GM12878 (cell line): ENCODE measurements around the gene C1orf21. TPM values are rescaled to one million over a fixed set of nuclear protein-coding genes. Genes with fewer than 3 reads are reported as not detected.

ENCODE experiments used
- ATAC-seq: fragments of 200-7000 bp; cut with Tn5 transposase; 3 replicates; pipeline ENCODE4 v1.9.1; 2020; ENCODE audit warnings: mild to moderate bottlenecking, moderate library complexity
- BruUV-seq: library from RNA; stranded (reverse); fragments of 400-500 nt; replicated peaks from 2 replicates; lab custom pipeline; 2021; lab: Mats Ljungman, UMichigan
- CTCF ChIA-PET: fragments of 300-600 bp; sonication (Branson Sonifier 250); formaldehyde crosslinking; extraction: SDS; loops from one replicate; lab custom pipeline; 2021; ENCODE audit warnings: inconsistent platforms; lab: Yijun Ruan, JAX
- POLR2A ChIA-PET: fragments of 350-600 bp; formaldehyde crosslinking; extraction: SDS; loops from one replicate; lab custom pipeline; 2021; ENCODE audit warnings: inconsistent platforms; lab: Charles Lee
- RAD21 ChIA-PET: fragments of 300-600 bp; sonication (Branson Sonifier 250); formaldehyde crosslinking; loops from one replicate; lab custom pipeline; 2023; ENCODE audit warnings: antibody characterized with exemption; ENCODE audit not compliant: unreplicated experiment; lab: Charles Lee
- SMC1A ChIA-PET: fragments of 300-600 bp; sonication (Branson Sonifier 250); formaldehyde crosslinking; loops from one replicate; lab custom pipeline; 2023; ENCODE audit not compliant: unreplicated experiment, uncharacterized antibody; lab: Charles Lee
- DNase-seq: peaks from one replicate; pipeline ENCODE4 v3.0.0-alpha.2; 2011; ENCODE audit warnings: low read depth, low spot score
- FAIRE-seq: peaks from 3 replicates; lab custom pipeline; 2011; peaks lifted over from hg19 to GRCh38; lab: Jason Lieb, UNC
- H2AFZ ChIP-seq: 2 replicates; pipeline ENCODE4 v1.6.0; 2011; ENCODE audit warnings: low read depth, low read length, control low read depth; ENCODE audit not compliant: control insufficient read depth
- H3K27ac ChIP-seq: 2 replicates; pipeline ENCODE4 v1.5.1; 2011; ENCODE audit warnings: control low read depth; ENCODE audit not compliant: control insufficient read depth, insufficient read depth
- H3K27me3 ChIP-seq, 2 experiments: replicated peaks in 1 of 2; 2 replicates each; pipeline versions ENCODE4 v1.6.0 to v1.6.1; 2011; ENCODE audit warnings: low read length in 1 of 2; ENCODE audit not compliant: control insufficient read depth in 2 of 2, insufficient read depth in 2 of 2
- H3K36me3 ChIP-seq, 2 experiments: 2 replicates each; pipeline ENCODE4 v1.5.1; 2011; ENCODE audit warnings: low read length in 1 of 2; ENCODE audit not compliant: control insufficient read depth in 2 of 2, insufficient read depth in 2 of 2
- H3K4me1 ChIP-seq: 2 replicates; pipeline ENCODE4 v1.6.1; 2011; ENCODE audit warnings: mild to moderate bottlenecking, low read length, moderate library complexity, mixed read lengths; ENCODE audit not compliant: control insufficient read depth, insufficient read depth
- H3K4me2 ChIP-seq: 2 replicates; pipeline ENCODE4 v1.6.0; 2011; ENCODE audit warnings: control low read depth; ENCODE audit not compliant: control insufficient read depth, insufficient read depth
- H3K4me3 ChIP-seq: fragments of 200-600 bp; sonication (generic); 2 replicates; pipeline ENCODE4 v1.5.1; 2016
- H3K79me2 ChIP-seq: 2 replicates; pipeline ENCODE4 v1.6.0; 2011; ENCODE audit warnings: low read length; ENCODE audit not compliant: control insufficient read depth, insufficient read depth
- H3K9ac ChIP-seq: 2 replicates; pipeline ENCODE4 v1.8.0; 2011; ENCODE audit warnings: low read length, control low read depth, mixed read lengths; ENCODE audit not compliant: control insufficient read depth, insufficient read depth
- H3K9me3 ChIP-seq: replicated peaks from 3 replicates; pipeline ENCODE4 v1.5.1; 2011; ENCODE audit warnings: mild to moderate bottlenecking, low read length; ENCODE audit not compliant: control insufficient read depth, insufficient read depth
- H4K20me1 ChIP-seq: 2 replicates; pipeline ENCODE4 v1.6.0; 2011; ENCODE audit not compliant: control insufficient read depth, insufficient read depth
- ASH2L ChIP-seq: fragments of 300-600, 200-600 bp; sonication (generic); IDR thresholded peaks from 2 replicates; pipeline ENCODE4 v1.6.1; 2017; ENCODE audit warnings: low read depth, mild to moderate bottlenecking, borderline replicate concordance
- BACH1 ChIP-seq: fragments of 450-650 bp; IDR thresholded peaks from 2 replicates; pipeline ENCODE4 v1.6.1; 2017; ENCODE audit warnings: mild to moderate bottlenecking, borderline replicate concordance
- BHLHE40 ChIP-seq, 2 experiments: fragments of 450-650 bp in 1 of 2; IDR thresholded peaks; 2 replicates each; pipeline ENCODE4 v1.6.1; 2011 to 2017; ENCODE audit warnings: low read depth in 2 of 2, borderline replicate concordance in 1 of 2, improper control_type of control experiment in 1 of 2, low read length in 1 of 2, mild to moderate bottlenecking in 1 of 2
- BMI1 ChIP-seq: fragments of 450-650 bp; IDR thresholded peaks from 2 replicates; pipeline ENCODE4 v1.6.1; 2016; ENCODE audit warnings: mild to moderate bottlenecking, moderate library complexity, borderline replicate concordance
- CHD4 ChIP-seq: fragments of 200-600 bp; sonication (generic); IDR thresholded peaks from 2 replicates; pipeline ENCODE4 v1.6.1; 2016; ENCODE audit warnings: mild to moderate bottlenecking
- CTCF ChIP-seq, 3 experiments: IDR thresholded peaks in 2 of 3; conservative IDR thresholded peaks in 1 of 3; 2 replicates each; pipeline ENCODE4 v1.5.1; 2011; ENCODE audit warnings: low read depth in 3 of 3, low read length in 3 of 3, mild to moderate bottlenecking in 3 of 3, control low read depth in 2 of 3, moderate library complexity in 2 of 3, inconsistent platforms in 1 of 3, mixed read lengths in 1 of 3; ENCODE audit not compliant: control insufficient read depth in 2 of 3, insufficient read depth in 1 of 3; ENCODE audit errors: extremely low read depth in 1 of 3
- EED ChIP-seq: sonication (generic); IDR thresholded peaks from 2 replicates; pipeline ENCODE4 v1.6.1; 2016; ENCODE audit warnings: antibody characterized with exemption, low read depth
- HDAC2 ChIP-seq: fragments of 200-600 bp; sonication (generic); IDR thresholded peaks from 2 replicates; pipeline ENCODE4 v1.6.1; 2017
- HDAC6 ChIP-seq: fragments of 200-600 bp; sonication (generic); IDR thresholded peaks from one replicate; pipeline ENCODE4 v1.8.0; 2017; ENCODE audit warnings: antibody characterized with exemption; ENCODE audit not compliant: unreplicated experiment
- LARP7 ChIP-seq: fragments of 450-650 bp; IDR thresholded peaks from 2 replicates; pipeline ENCODE4 v1.6.1; 2017; ENCODE audit warnings: mild to moderate bottlenecking
- RB1 ChIP-seq: fragments of 450-650 bp; formaldehyde crosslinking; IDR thresholded peaks from 2 replicates; pipeline ENCODE4 v1.6.1; 2017; ENCODE audit warnings: mild to moderate bottlenecking, borderline replicate concordance
- SMARCA5 ChIP-seq: fragments of 450-650 bp; IDR thresholded peaks from 2 replicates; pipeline ENCODE4 v1.6.1; 2017; ENCODE audit warnings: mild to moderate bottlenecking
- SP1 ChIP-seq: IDR thresholded peaks from one replicate; pipeline ENCODE4 v1.6.1; 2011; ENCODE audit warnings: low read depth, low read length
- STAT1 ChIP-seq: fragments of 450-650 bp; conservative IDR thresholded peaks from 2 replicates; pipeline ENCODE4 v1.6.1; 2014; ENCODE audit warnings: antibody characterized with exemption, mild to moderate bottlenecking
- SUZ12 ChIP-seq: fragments of 200-600 bp; sonication (generic); IDR thresholded peaks from one replicate; pipeline ENCODE4 v1.6.1; 2018; ENCODE audit warnings: antibody characterized with exemption, mild to moderate bottlenecking; ENCODE audit not compliant: unreplicated experiment
- TCF3 ChIP-seq: IDR thresholded peaks from 2 replicates; pipeline ENCODE4 v1.6.1; 2012; ENCODE audit warnings: low read depth, mild to moderate bottlenecking, low read length, borderline replicate concordance; ENCODE audit not compliant: insufficient read depth
- ZZZ3 ChIP-seq: IDR thresholded peaks from 2 replicates; pipeline ENCODE4 v1.6.1; 2011; ENCODE audit warnings: low read depth; ENCODE audit not compliant: control insufficient read depth, insufficient read length
- WGBS: methylation state at CpG from one replicate; pipeline ENCODE4 v1.1.6; 2016; ENCODE audit warnings: low lambda C conversion rate; ENCODE audit not compliant: insufficient replicate concordance, insufficient coverage; ENCODE audit errors: missing lambda C conversion rate; 5-methylcytosine and 5-hydroxymethylcytosine counted together
- in situ Hi-C: fragments of 300-500 bp; cut with MboI; formaldehyde crosslinking; loops from 9 replicates; pipeline ENCODE4 v1.14.3; 2018; ENCODE audit warnings: mixed read lengths
- intact Hi-C: fragments of 100-400 bp; cut with micrococcal nuclease; formaldehyde crosslinking; loops from one replicate; pipeline ENCODE4 v1.14.2; 2022; ENCODE audit not compliant: unreplicated experiment
- polyA plus RNA-seq, 11 experiments: library from polyadenylated mRNA; depleted of rRNA in 4 of 11; unstranded in 6 of 11; stranded (reverse) in 5 of 11; fragments of >200 nt; fragmentation: Nextera tagmentation in 4 of 11; fragmentation: Illumina TruSeq in 1 of 11; extraction: Ambion mirVana in 4 of 11; extraction: Trizol in 1 of 11; gene quantifications; 1 replicate in 1 of 11; 2 replicates in 10 of 11; pipeline versions ENCODE4 v1.2.1 to v1.2.3, GENCODE V29; 2011 to 2016; ENCODE audit warnings: inconsistent platforms in 2 of 11, missing spikeins in 2 of 11, low read depth in 1 of 11
- total RNA-seq, 4 experiments: library from RNA; depleted of rRNA in 3 of 4; stranded (reverse); fragments of >200 nt in 3 of 4; fragmentation: Illumina TruSeq in 1 of 4; extraction: Trizol in 1 of 4; gene quantifications; 2 replicates each; pipeline versions ENCODE4 v1.2.1 to v1.2.3, GENCODE V29; 2013 to 2021
- TF ChIP-seq, protein P1 (sequence below): IDR thresholded peaks from 2 replicates; pipeline ENCODE4 v1.6.1; 2012; ENCODE audit warnings: mild to moderate bottlenecking, low read depth, low read length

The C1orf21 gene
- total and polyA plus RNA-seq, 10 of the 15 experiments (the other 5 are each of a cell fraction or from before 2014, with no cell fraction given) = 0.03 to 1.6 (median 0.17) TPM; not detected in 3

DNA sequence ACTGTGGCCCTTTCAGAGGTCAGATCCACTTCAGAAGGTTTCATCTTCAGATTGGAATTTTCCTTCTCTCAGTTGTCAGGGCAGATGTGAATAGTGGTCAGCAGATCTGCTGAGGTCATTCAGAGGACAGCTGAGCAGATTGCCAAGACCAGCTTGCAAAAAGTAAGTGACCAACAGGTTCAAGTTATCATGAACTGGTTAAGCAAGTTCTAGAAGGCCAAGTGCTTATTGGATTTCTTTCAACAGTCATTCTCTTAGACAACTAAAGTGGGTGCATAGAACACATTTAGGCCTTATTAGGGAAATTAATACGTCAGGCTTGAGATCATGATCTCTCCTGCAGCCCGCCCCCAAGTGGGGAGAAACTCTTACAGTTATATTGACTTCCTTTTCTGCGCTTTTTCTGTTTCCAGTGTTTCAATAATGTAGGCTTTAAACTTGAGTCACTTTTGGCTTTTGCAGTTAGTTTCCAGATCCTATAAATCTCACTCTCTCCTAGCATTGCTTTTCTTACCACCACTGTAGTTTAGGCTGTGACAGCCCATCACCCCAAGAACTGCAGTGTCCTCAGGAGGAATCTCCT is 96.4 kb downstream of the C1orf21 start:
- H3K4me2 ChIP-seq = no peak overlapping the region

More for the DNA sequence above, 96.4 kb downstream of the C1orf21 start:
- 71% methylated on average over 3 of the region's 3 CpGs for WGBS
- DNase-seq = no peak
- POLR2A ChIA-PET = interaction anchor here (1.0 kb wide), 1 partner anchor 11 kb away, joined by 3 read pairs; no protein-coding TSS in a partner anchor
- SMC1A ChIA-PET = interaction anchor here (0.6 kb wide), 1 partner anchor 175 kb away, joined by 3 read pairs; no protein-coding TSS in a partner anchor
- H3K9me3 ChIP-seq = no peaks in the 10 kb centered on the region
- H4K20me1 ChIP-seq = no peaks in the 10 kb centered on the region
- no peak for TF ChIP-seq EED
- no peak for TF ChIP-seq ZZZ3
- TF ChIP-seq ASH2L = no peak
- no peak for TF ChIP-seq BMI1
- no peak for TF ChIP-seq BACH1
- TF ChIP-seq STAT1 = no peak
- TF ChIP-seq TCF3 = no peak
- TF ChIP-seq HDAC2 = no peak
- TF ChIP-seq, protein P1, sequence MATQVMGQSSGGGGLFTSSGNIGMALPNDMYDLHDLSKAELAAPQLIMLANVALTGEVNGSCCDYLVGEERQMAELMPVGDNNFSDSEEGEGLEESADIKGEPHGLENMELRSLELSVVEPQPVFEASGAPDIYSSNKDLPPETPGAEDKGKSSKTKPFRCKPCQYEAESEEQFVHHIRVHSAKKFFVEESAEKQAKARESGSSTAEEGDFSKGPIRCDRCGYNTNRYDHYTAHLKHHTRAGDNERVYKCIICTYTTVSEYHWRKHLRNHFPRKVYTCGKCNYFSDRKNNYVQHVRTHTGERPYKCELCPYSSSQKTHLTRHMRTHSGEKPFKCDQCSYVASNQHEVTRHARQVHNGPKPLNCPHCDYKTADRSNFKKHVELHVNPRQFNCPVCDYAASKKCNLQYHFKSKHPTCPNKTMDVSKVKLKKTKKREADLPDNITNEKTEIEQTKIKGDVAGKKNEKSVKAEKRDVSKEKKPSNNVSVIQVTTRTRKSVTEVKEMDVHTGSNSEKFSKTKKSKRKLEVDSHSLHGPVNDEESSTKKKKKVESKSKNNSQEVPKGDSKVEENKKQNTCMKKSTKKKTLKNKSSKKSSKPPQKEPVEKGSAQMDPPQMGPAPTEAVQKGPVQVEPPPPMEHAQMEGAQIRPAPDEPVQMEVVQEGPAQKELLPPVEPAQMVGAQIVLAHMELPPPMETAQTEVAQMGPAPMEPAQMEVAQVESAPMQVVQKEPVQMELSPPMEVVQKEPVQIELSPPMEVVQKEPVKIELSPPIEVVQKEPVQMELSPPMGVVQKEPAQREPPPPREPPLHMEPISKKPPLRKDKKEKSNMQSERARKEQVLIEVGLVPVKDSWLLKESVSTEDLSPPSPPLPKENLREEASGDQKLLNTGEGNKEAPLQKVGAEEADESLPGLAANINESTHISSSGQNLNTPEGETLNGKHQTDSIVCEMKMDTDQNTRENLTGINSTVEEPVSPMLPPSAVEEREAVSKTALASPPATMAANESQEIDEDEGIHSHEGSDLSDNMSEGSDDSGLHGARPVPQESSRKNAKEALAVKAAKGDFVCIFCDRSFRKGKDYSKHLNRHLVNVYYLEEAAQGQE = no peak
- no peak for TF ChIP-seq SUZ12
- no peak for TF ChIP-seq LARP7
- TF ChIP-seq RB1 = no peak
- no peak for TF ChIP-seq BHLHE40 (IDR thresholded peaks at IDR 0.05; ENCODE audit: borderline replicate concordance in 1 of 2, low read depth in 2 of 2, low read length in 1 of 2)
- TF ChIP-seq CHD4 = no peak
- no peak for TF ChIP-seq SP1
- no peak for TF ChIP-seq CTCF (IDR thresholded peaks at IDR 0.05 in 2 of 3, conservative IDR thresholded peaks at IDR 0.05 in 1 of 3; ENCODE audit: control insufficient read depth in 2 of 3, extremely low read depth in 1 of 3, insufficient read depth in 1 of 3, low read depth in 3 of 3, low read length in 3 of 3)
- TF ChIP-seq HDAC6 = no peak
- no peak for TF ChIP-seq SMARCA5
- no peak overlapping the region for H3K9ac ChIP-seq
- intact Hi-C loops = no loop called here
- no peak for ATAC-seq
- no peak for FAIRE-seq
- no peaks in the 10 kb centered on the region; the same call in 1 of the 2 replicates for H3K4me1 ChIP-seq
- RAD21 ChIA-PET = interaction anchor here (0.9 kb wide), 1 partner anchor 9 kb away, joined by 3 read pairs; no protein-coding TSS in a partner anchor
- no peaks in the 10 kb centered on the region; a peak in 1 of 4 replicates for H3K27me3 ChIP-seq
- H3K27ac ChIP-seq = no peak overlapping the region
- CTCF ChIA-PET = interaction anchor here (0.7 to 1.6 kb wide), 2 partner anchors 12 to 156 kb away, joined by 3 to 4 read pairs; no protein-coding TSS in a partner anchor
- H3K79me2 ChIP-seq = no peaks in the 10 kb centered on the region
- no TSS peak for BruUV-seq
- in situ Hi-C loops = no loop called here
- no peak overlapping the region for H2AFZ ChIP-seq
- H3K4me3 ChIP-seq = no peak overlapping the region
- no peaks in the 10 kb centered on the region for H3K36me3 ChIP-seq
